HCT116 (cell line): ENCODE data around the gene MEIS1. TPM values are rescaled to one million over a fixed set of nuclear protein-coding genes. Genes with fewer than 3 reads are reported as not detected.

Experiments used
- ATAC-seq: fragments of 200-7000 bp; cut with Tn5 transposase; 2 replicates; pipeline ENCODE4 v1.9.1; 2020; ENCODE audit warnings: mild to moderate bottlenecking, moderate library complexity
- BruUV-seq: library from RNA; stranded (reverse); fragments of 400-500 nt; replicated peaks from 2 replicates; lab custom pipeline; 2021; lab: Mats Ljungman, UMichigan
- CTCF ChIA-PET: fragments of 300-600 bp; sonication (Branson Sonifier 250); formaldehyde crosslinking; loops from one replicate; lab custom pipeline; 2021; ENCODE audit warnings: antibody characterized with exemption; lab: Charles Lee
- POLR2A ChIA-PET: fragments of 300-600, 350-600 bp; sonication (Branson Sonifier 250); formaldehyde crosslinking; loops from one replicate; lab custom pipeline; 2021; ENCODE audit warnings: antibody characterized with exemption; lab: Charles Lee
- RAD21 ChIA-PET, 2 experiments: fragments of 300-600 bp; sonication (Branson Sonifier 250); formaldehyde crosslinking; loops; one replicate each; lab custom pipeline; 2023; ENCODE audit warnings: low total read pairs in 2 of 2; ENCODE audit not compliant: uncharacterized antibody in 2 of 2, unreplicated experiment in 2 of 2, low non-redundant PET in 1 of 2; lab: Charles Lee
- DNase-seq: peaks from one replicate; pipeline ENCODE4 v3.0.0-alpha.2; 2010; ENCODE audit warnings: low read depth, low spot score
- H2AFZ ChIP-seq: fragments of 200-600 bp; shearing (Covaris generic), sonication (generic); 2 replicates; pipeline ENCODE4 v1.6.1; 2017; ENCODE audit warnings: low read depth, mixed run types, mixed read lengths, antibody characterized with exemption, low read length; ENCODE audit not compliant: poor library complexity, severe bottlenecking
- H3K27ac ChIP-seq: 2 replicates; pipeline ENCODE4 v1.5.1; 2012; ENCODE audit warnings: low read depth, low read length
- H3K27me3 ChIP-seq: fragments of 200-600 bp; sonication (generic); 2 replicates; pipeline ENCODE4 v1.6.1; 2016; ENCODE audit warnings: mixed run types, low read length, mixed read lengths; ENCODE audit not compliant: insufficient read depth
- H3K36me3 ChIP-seq, 2 experiments: fragments of 200-500 bp in 1 of 2; fragments of 200-600 bp in 1 of 2; sonication (Bioruptor generic) in 1 of 2; sonication (generic) in 1 of 2; 2 replicates each; pipeline versions ENCODE4 v1.5.1 to v1.6.1; 2014 to 2016; ENCODE audit warnings: low read length in 2 of 2, inconsistent platforms in 1 of 2, mixed read lengths in 1 of 2, mixed run types in 1 of 2; ENCODE audit not compliant: insufficient read depth in 2 of 2, control insufficient read depth in 1 of 2
- H3K4me1 ChIP-seq, 2 experiments: fragments of 200-600 bp in 1 of 2; sonication (generic) in 1 of 2; 2 replicates each; pipeline versions ENCODE4 v1.5.1 to v1.6.1; 2012 to 2017; ENCODE audit warnings: low read length in 2 of 2, inconsistent platforms in 1 of 2, mild to moderate bottlenecking in 1 of 2, mixed read lengths in 1 of 2, mixed run types in 1 of 2, moderate library complexity in 1 of 2; ENCODE audit not compliant: insufficient read depth in 2 of 2, control insufficient read depth in 1 of 2
- H3K4me2 ChIP-seq: fragments of 200-600 bp; sonication (generic); 2 replicates; pipeline ENCODE4 v1.6.1; 2017; ENCODE audit warnings: mixed run types, low read length, mixed read lengths
- H3K4me3 ChIP-seq, 2 experiments: fragments of 200-600 bp in 1 of 2; sonication (generic) in 1 of 2; replicated peaks in 1 of 2; 2 replicates each; pipeline ENCODE4 v1.5.1; 2011 to 2016; ENCODE audit warnings: low read length in 2 of 2, control low read depth in 1 of 2, low read depth in 1 of 2, mild to moderate bottlenecking in 1 of 2, mixed read lengths in 1 of 2, mixed run types in 1 of 2
- H3K79me2 ChIP-seq: fragments of 200-600 bp; sonication (generic); 2 replicates; pipeline ENCODE4 v1.6.1; 2017; ENCODE audit warnings: mild to moderate bottlenecking, mixed run types, low read length, moderate library complexity, mixed read lengths; ENCODE audit not compliant: insufficient read depth
- H3K9ac ChIP-seq: fragments of 200-600 bp; sonication (generic); 2 replicates; pipeline ENCODE4 v1.6.1; 2016; ENCODE audit warnings: low read length, mixed read lengths
- H3K9me2 ChIP-seq: fragments of 200-600 bp; sonication (generic), shearing (Covaris generic); 2 replicates; pipeline ENCODE4 v1.6.1; 2017; ENCODE audit warnings: mixed run types, mild to moderate bottlenecking, moderate library complexity; ENCODE audit not compliant: insufficient read depth
- H3K9me3 ChIP-seq, 2 experiments: fragments of 200-500 bp in 1 of 2; fragments of 200-600 bp in 1 of 2; sonication (Bioruptor generic) in 1 of 2; sonication (generic) in 1 of 2; 2 replicates each; pipeline ENCODE4 v1.6.1; 2014 to 2017; ENCODE audit warnings: low read length in 2 of 2, mixed read lengths in 2 of 2, inconsistent platforms in 1 of 2, low read depth in 1 of 2, mild to moderate bottlenecking in 1 of 2, mixed run types in 1 of 2, moderate library complexity in 1 of 2; ENCODE audit not compliant: control insufficient read depth in 1 of 2, insufficient read depth in 1 of 2
- H4K20me1 ChIP-seq: fragments of 200-600 bp; sonication (generic), shearing (Covaris generic); 2 replicates; pipeline ENCODE4 v1.6.1; 2017; ENCODE audit warnings: mixed run types, mild to moderate bottlenecking, moderate library complexity; ENCODE audit not compliant: insufficient read depth
- CBX3 ChIP-seq: IDR thresholded peaks from 2 replicates; pipeline ENCODE4 v1.6.1; 2012; ENCODE audit warnings: low read depth
- EGR1 ChIP-seq: IDR thresholded peaks from 2 replicates; pipeline ENCODE4 v1.6.1; 2012; ENCODE audit warnings: low read depth
- ELF1 ChIP-seq: IDR thresholded peaks from 2 replicates; pipeline ENCODE4 v1.6.1; 2012; ENCODE audit warnings: low read depth, borderline replicate concordance
- EZH2 ChIP-seq: fragments of 200-600 bp; sonication (generic); IDR thresholded peaks from 2 replicates; pipeline ENCODE4 v1.6.1; 2017; ENCODE audit warnings: antibody characterized with exemption, mixed run types
- FOSL1 ChIP-seq: IDR thresholded peaks from 2 replicates; pipeline ENCODE4 v1.6.1; 2012; ENCODE audit warnings: low read depth
- JUND ChIP-seq: IDR thresholded peaks from 2 replicates; pipeline ENCODE4 v1.6.1; 2012
- MAX ChIP-seq: IDR thresholded peaks from 2 replicates; pipeline ENCODE4 v1.6.1; 2012
- POLR2A ChIP-seq: IDR thresholded peaks from 2 replicates; pipeline ENCODE4 v1.7.0; 2011; ENCODE audit warnings: borderline replicate concordance; ENCODE audit not compliant: insufficient read depth, insufficient read length; ENCODE audit errors: extremely low read depth
- REST ChIP-seq: IDR thresholded peaks from 2 replicates; pipeline ENCODE4 v1.6.1; 2012; ENCODE audit warnings: low read depth
- SIN3A ChIP-seq: IDR thresholded peaks from 2 replicates; pipeline ENCODE4 v1.6.1; 2012; ENCODE audit warnings: low read depth
- SP1 ChIP-seq: IDR thresholded peaks from 2 replicates; pipeline ENCODE4 v1.6.1; 2012; ENCODE audit warnings: low read depth
- ZFX ChIP-seq: fragments of 450-650 bp; IDR thresholded peaks from 2 replicates; pipeline ENCODE4 v1.6.1; 2017
- ZNF274 ChIP-seq: fragments of 200-500 bp; sonication (Bioruptor generic); IDR thresholded peaks from 2 replicates; pipeline ENCODE4 v1.6.1; 2014; ENCODE audit warnings: mild to moderate bottlenecking, low read depth, low read length, inconsistent platforms
- intact Hi-C: fragments of 100-400 bp; cut with micrococcal nuclease; formaldehyde crosslinking; loops from 2 replicates; pipeline ENCODE4 v1.10.0; 2022
- total RNA-seq: library from RNA; stranded (reverse); gene quantifications from one replicate; pipeline ENCODE4 v1.2.1, GENCODE V29; 2021; ENCODE audit not compliant: unreplicated experiment
- TF ChIP-seq, protein P1 (sequence below): IDR thresholded peaks from 2 replicates; pipeline ENCODE4 v1.6.1; 2012
- TF ChIP-seq, protein P2 (sequence below): IDR thresholded peaks from 2 replicates; pipeline ENCODE4 v1.6.1; 2011; ENCODE audit warnings: mild to moderate bottlenecking, low read length, moderate library complexity; ENCODE audit not compliant: insufficient replicate concordance; ENCODE audit errors: extremely low read depth
- TF ChIP-seq, protein P3 (sequence below), 3 experiments: fragments of 200-600 bp in 1 of 3; sonication (generic) in 1 of 3; IDR thresholded peaks in 2 of 3; conservative IDR thresholded peaks in 1 of 3; 2 replicates each; pipeline ENCODE4 v1.5.1; 2012 to 2017; ENCODE audit warnings: low read depth in 2 of 3, low read length in 2 of 3, antibody characterized with exemption in 1 of 3, borderline replicate concordance in 1 of 3, control low read depth in 1 of 3, mild to moderate bottlenecking in 1 of 3, mixed read lengths in 1 of 3, mixed run types in 1 of 3, moderate library complexity in 1 of 3; ENCODE audit not compliant: insufficient read depth in 1 of 3

The MEIS1 gene
- total RNA-seq, 1 experiment from 2014 or later = 0.32 TPM

GRCh38 chr2:66604326-66604725 is 169.4 kb downstream of the MEIS1 start:
- CTCF ChIA-PET = no interaction called here
- ATAC-seq = no peak
- TF ChIP-seq SIN3A (no peak), SP1 (no peak), EGR1 (no peak), MAX (no peak), JUND (no peak), FOSL1 (no peak), EZH2 (no peak), ELF1 (no peak), ZNF274 (no peak), REST (no peak), CBX3 (no peak), POLR2A (no peak), ZFX (no peak)
- TF ChIP-seq, protein P1, sequence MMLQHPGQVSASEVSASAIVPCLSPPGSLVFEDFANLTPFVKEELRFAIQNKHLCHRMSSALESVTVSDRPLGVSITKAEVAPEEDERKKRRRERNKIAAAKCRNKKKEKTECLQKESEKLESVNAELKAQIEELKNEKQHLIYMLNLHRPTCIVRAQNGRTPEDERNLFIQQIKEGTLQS = no peak
- TF ChIP-seq, protein P2, sequence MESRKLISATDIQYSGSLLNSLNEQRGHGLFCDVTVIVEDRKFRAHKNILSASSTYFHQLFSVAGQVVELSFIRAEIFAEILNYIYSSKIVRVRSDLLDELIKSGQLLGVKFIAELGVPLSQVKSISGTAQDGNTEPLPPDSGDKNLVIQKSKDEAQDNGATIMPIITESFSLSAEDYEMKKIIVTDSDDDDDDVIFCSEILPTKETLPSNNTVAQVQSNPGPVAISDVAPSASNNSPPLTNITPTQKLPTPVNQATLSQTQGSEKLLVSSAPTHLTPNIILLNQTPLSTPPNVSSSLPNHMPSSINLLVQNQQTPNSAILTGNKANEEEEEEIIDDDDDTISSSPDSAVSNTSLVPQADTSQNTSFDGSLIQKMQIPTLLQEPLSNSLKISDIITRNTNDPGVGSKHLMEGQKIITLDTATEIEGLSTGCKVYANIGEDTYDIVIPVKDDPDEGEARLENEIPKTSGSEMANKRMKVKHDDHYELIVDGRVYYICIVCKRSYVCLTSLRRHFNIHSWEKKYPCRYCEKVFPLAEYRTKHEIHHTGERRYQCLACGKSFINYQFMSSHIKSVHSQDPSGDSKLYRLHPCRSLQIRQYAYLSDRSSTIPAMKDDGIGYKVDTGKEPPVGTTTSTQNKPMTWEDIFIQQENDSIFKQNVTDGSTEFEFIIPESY = no peak
- TF ChIP-seq, protein P3, sequence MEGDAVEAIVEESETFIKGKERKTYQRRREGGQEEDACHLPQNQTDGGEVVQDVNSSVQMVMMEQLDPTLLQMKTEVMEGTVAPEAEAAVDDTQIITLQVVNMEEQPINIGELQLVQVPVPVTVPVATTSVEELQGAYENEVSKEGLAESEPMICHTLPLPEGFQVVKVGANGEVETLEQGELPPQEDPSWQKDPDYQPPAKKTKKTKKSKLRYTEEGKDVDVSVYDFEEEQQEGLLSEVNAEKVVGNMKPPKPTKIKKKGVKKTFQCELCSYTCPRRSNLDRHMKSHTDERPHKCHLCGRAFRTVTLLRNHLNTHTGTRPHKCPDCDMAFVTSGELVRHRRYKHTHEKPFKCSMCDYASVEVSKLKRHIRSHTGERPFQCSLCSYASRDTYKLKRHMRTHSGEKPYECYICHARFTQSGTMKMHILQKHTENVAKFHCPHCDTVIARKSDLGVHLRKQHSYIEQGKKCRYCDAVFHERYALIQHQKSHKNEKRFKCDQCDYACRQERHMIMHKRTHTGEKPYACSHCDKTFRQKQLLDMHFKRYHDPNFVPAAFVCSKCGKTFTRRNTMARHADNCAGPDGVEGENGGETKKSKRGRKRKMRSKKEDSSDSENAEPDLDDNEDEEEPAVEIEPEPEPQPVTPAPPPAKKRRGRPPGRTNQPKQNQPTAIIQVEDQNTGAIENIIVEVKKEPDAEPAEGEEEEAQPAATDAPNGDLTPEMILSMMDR (IDR thresholded peaks at IDR 0.05 in 2 of 3, conservative IDR thresholded peaks at IDR 0.05 in 1 of 3; ENCODE audit: borderline replicate concordance in 1 of 3, insufficient read depth in 1 of 3, low read depth in 2 of 3, low read length in 2 of 3) = no peak
- intact Hi-C loops = no loop called here
- POLR2A ChIA-PET = no interaction called here
- Histone ChIP-seq H3K79me2 (no peaks in the 10 kb centered on the region), H4K20me1 (no peaks in the 10 kb centered on the region), H2AFZ (no peak overlapping the region), H3K9me3 (no peaks in the 10 kb centered on the region), H3K4me1 (no peaks in the 10 kb centered on the region), H3K4me3 (no peak overlapping the region), H3K9me2 (no peaks in the 10 kb centered on the region), H3K27ac (no peak overlapping the region), H3K36me3 (no peaks in the 10 kb centered on the region), H3K9ac (no peak overlapping the region), H3K27me3 (no peaks in the 10 kb centered on the region), H3K4me2 (no peak overlapping the region)
- BruUV-seq = no TSS peak
- DNase-seq = no peak
- RAD21 ChIA-PET = no interaction called here
